ENCODE measurements around the gene CT47C1. TPM values are rescaled to one million over a fixed set of nuclear protein-coding genes. Genes with fewer than 3 reads are reported as not detected.

The CT47C1 gene
- polyA plus RNA-seq, 2 of the 4 experiments (the other 2 are of a cell fraction) = not detected

DNA sequence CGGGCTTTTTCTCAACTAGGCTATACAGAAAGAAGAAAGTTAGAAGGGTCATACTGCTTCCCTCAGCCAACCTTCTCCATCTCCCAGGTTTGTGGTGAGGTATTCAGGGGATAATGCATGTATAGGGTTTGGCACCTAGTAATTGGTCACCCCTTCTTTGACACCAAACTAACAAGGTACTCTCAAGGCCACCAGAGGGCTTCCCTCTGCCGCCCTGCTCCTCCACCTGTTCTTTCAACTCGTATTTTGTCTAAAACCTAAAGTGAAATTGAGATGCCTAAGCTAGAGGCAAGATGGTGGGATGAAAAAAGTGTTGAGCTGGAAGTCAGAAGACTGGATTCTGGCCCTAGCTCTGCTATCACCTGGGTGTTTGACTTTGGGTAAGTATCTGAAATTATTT is 22.0 kb downstream of the CT47C1 start:
- H3K4me1 ChIP-seq = peaks cover 13% of the 10 kb centered on the region; the same call in 2 of the 3 replicates
- H3K9me3 ChIP-seq = no peaks in the 10 kb centered on the region
- POLR2A ChIA-PET = no interaction called here
- TF ChIP-seq SMC3 (IDR thresholded peaks at IDR 0.05) (no peak), ESRRA (IDR thresholded peaks at IDR 0.05; ENCODE audit: borderline replicate concordance, low read length) (no peak), CBX2 (IDR thresholded peaks at IDR 0.05; ENCODE audit: borderline replicate concordance, low read depth) (no peak), KDM5A (IDR thresholded peaks at IDR 0.05) (no peak), TP53 (CRISPR knock-in tag; IDR thresholded peaks at IDR 0.05) (no peak), NFE2L2 (conservative IDR thresholded peaks at IDR 0.05; ENCODE audit: low read length) (no peak), FOSB (CRISPR knock-in tag; IDR thresholded peaks at IDR 0.05) (no peak), CHD4 (IDR thresholded peaks at IDR 0.05; ENCODE audit: borderline replicate concordance) (no peak), HOXB13 (CRISPR knock-in tag; IDR thresholded peaks at IDR 0.05; ENCODE audit: low read depth) (no peak), ZNF302 (CRISPR knock-in tag; IDR thresholded peaks at IDR 0.05) (no peak), FOSL2 (IDR thresholded peaks at IDR 0.05) (no peak), FOSL2 (CRISPR knock-in tag; IDR thresholded peaks at IDR 0.05) (no peak)
- TF ChIP-seq, protein P1, sequence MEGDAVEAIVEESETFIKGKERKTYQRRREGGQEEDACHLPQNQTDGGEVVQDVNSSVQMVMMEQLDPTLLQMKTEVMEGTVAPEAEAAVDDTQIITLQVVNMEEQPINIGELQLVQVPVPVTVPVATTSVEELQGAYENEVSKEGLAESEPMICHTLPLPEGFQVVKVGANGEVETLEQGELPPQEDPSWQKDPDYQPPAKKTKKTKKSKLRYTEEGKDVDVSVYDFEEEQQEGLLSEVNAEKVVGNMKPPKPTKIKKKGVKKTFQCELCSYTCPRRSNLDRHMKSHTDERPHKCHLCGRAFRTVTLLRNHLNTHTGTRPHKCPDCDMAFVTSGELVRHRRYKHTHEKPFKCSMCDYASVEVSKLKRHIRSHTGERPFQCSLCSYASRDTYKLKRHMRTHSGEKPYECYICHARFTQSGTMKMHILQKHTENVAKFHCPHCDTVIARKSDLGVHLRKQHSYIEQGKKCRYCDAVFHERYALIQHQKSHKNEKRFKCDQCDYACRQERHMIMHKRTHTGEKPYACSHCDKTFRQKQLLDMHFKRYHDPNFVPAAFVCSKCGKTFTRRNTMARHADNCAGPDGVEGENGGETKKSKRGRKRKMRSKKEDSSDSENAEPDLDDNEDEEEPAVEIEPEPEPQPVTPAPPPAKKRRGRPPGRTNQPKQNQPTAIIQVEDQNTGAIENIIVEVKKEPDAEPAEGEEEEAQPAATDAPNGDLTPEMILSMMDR (IDR thresholded peaks at IDR 0.05) = no peak
- TF ChIP-seq, protein P2, sequence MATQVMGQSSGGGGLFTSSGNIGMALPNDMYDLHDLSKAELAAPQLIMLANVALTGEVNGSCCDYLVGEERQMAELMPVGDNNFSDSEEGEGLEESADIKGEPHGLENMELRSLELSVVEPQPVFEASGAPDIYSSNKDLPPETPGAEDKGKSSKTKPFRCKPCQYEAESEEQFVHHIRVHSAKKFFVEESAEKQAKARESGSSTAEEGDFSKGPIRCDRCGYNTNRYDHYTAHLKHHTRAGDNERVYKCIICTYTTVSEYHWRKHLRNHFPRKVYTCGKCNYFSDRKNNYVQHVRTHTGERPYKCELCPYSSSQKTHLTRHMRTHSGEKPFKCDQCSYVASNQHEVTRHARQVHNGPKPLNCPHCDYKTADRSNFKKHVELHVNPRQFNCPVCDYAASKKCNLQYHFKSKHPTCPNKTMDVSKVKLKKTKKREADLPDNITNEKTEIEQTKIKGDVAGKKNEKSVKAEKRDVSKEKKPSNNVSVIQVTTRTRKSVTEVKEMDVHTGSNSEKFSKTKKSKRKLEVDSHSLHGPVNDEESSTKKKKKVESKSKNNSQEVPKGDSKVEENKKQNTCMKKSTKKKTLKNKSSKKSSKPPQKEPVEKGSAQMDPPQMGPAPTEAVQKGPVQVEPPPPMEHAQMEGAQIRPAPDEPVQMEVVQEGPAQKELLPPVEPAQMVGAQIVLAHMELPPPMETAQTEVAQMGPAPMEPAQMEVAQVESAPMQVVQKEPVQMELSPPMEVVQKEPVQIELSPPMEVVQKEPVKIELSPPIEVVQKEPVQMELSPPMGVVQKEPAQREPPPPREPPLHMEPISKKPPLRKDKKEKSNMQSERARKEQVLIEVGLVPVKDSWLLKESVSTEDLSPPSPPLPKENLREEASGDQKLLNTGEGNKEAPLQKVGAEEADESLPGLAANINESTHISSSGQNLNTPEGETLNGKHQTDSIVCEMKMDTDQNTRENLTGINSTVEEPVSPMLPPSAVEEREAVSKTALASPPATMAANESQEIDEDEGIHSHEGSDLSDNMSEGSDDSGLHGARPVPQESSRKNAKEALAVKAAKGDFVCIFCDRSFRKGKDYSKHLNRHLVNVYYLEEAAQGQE (IDR thresholded peaks at IDR 0.05) = no peak
- DNase-seq (ENCODE audit: low read depth in 1 of 2, low spot score in 1 of 2) (no peak), FAIRE-seq (no peak), ATAC-seq (peak in 1 of 2 experiments; percentile 29; a peak in 1 of 6 replicates)
- WGBS (ENCODE audit: missing lambda C conversion rate) = 23% methylated on average over 3 of the region's 3 CpGs
- CTCF ChIA-PET = interaction anchor here (0.8 to 2.1 kb wide), 2 partner anchors 24 to 26 kb away, joined by 3 to 6 read pairs; no protein-coding TSS in a partner anchor
- H3K4me3 ChIP-seq = no peak overlapping the region
- H3K4me2 ChIP-seq = peak overlapping the region; percentile 36; the same call in 1 of the 3 replicates
- no peak overlapping the region for H3K27ac ChIP-seq

DNA sequence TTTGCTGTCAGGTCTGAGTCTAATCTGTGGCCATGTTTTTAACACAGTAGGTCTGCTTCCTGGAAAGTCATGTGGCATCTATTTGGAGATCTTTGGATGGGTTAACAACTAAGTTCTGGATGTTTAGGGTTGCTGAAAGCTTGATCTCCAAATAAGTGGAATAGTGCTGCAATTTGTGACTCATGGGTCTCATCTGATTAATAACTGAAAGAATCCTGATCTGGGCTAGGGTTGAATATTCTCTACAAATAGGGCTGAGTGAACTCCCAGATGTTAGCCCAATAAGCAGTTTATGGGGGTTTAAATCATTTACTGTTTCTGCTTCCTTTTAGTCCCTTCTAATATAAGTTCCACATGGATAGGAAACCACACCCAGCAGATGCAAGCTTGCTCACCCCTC is 23.1 kb downstream of the CT47C1 start:
- FAIRE-seq = no peak
- no peaks in the 10 kb centered on the region for H3K9me3 ChIP-seq
- peaks cover 13% of the 10 kb centered on the region; the same call in 2 of the 3 replicates for H3K4me1 ChIP-seq
- ATAC-seq = no peak
- CTCF ChIA-PET = interaction anchor here (1.2 to 1.7 kb wide), 2 partner anchors 12 to 248 kb away, joined by 3 to 4 read pairs; no protein-coding TSS in a partner anchor
- no peak for DNase-seq (ENCODE audit: low read depth in 1 of 2, low spot score in 1 of 2)
- POLR2A ChIA-PET = no interaction called here
- no peak overlapping the region for H3K4me3 ChIP-seq
- TF ChIP-seq SREBF2 (IDR thresholded peaks at IDR 0.05) (no peak), MYC (IDR thresholded peaks at IDR 0.05; ENCODE audit: borderline replicate concordance, low read length) (no peak), FOSL2 (IDR thresholded peaks at IDR 0.05) (no peak), FOSL2 (CRISPR knock-in tag; IDR thresholded peaks at IDR 0.05) (no peak), HDAC2 (IDR thresholded peaks at IDR 0.05) (no peak), RFX5 (IDR thresholded peaks at IDR 0.05) (no peak), RARB (CRISPR knock-in tag; IDR thresholded peaks at IDR 0.05) (no peak), KDM5A (IDR thresholded peaks at IDR 0.05) (no peak), ZFP36 (IDR thresholded peaks at IDR 0.05; ENCODE audit: borderline replicate concordance, partially characterized antibody) (no peak), ZNF302 (CRISPR knock-in tag; IDR thresholded peaks at IDR 0.05) (no peak), CBX2 (IDR thresholded peaks at IDR 0.05; ENCODE audit: borderline replicate concordance, low read depth) (no peak), EHMT2 (IDR thresholded peaks at IDR 0.05; ENCODE audit: low read depth) (no peak), NFE2L2 (conservative IDR thresholded peaks at IDR 0.05; ENCODE audit: low read length) (no peak), ZC3H11A (IDR thresholded peaks at IDR 0.05) (no peak), HOXA7 (CRISPR knock-in tag; IDR thresholded peaks at IDR 0.05) (no peak), NR3C1 (IDR thresholded peaks at IDR 0.05) (no peak), TP53 (CRISPR knock-in tag; IDR thresholded peaks at IDR 0.05) (no peak), TFCP2L1 (CRISPR knock-in tag; IDR thresholded peaks at IDR 0.05) (no peak)
- TF ChIP-seq, protein P3, sequence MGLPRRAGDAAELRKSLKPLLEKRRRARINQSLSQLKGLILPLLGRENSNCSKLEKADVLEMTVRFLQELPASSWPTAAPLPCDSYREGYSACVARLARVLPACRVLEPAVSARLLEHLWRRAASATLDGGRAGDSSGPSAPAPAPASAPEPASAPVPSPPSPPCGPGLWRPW (IDR thresholded peaks at IDR 0.05) = no peak
- TF ChIP-seq, protein P2 (IDR thresholded peaks at IDR 0.05) = no peak
- TF ChIP-seq, protein P1 (IDR thresholded peaks at IDR 0.05) = no peak
- H3K4me2 ChIP-seq = no peak overlapping the region
- H3K27ac ChIP-seq = no peak overlapping the region

Measured in A549 (cell line).